IMR-90 (cell line): Measurements from ENCODE around the gene DNM2. TPM values are rescaled to one million over a fixed set of nuclear protein-coding genes. Genes with fewer than 3 reads are reported as not detected.

Source experiments
- ATAC-seq: fragments of 200-7000 bp; cut with Tn5 transposase; 2 replicates; pipeline ENCODE4 v1.9.1; 2020; ENCODE audit warnings: low read depth, mild to moderate bottlenecking, moderate library complexity
- BruUV-seq: library from RNA; stranded (reverse); fragments of 400-500 nt; replicated peaks from 2 replicates; lab custom pipeline; 2021; lab: Mats Ljungman, UMichigan
- CTCF ChIA-PET: fragments of 300-600 bp; formaldehyde crosslinking; extraction: SDS; loops from one replicate; lab custom pipeline; 2021; ENCODE audit warnings: antibody characterized with exemption; lab: Yijun Ruan, JAX
- POLR2A ChIA-PET: fragments of 300-600 bp; sonication (Branson Sonifier 250); formaldehyde crosslinking; loops from one replicate; lab custom pipeline; 2022; ENCODE audit warnings: antibody characterized with exemption; ENCODE audit not compliant: unreplicated experiment; lab: Charles Lee
- DNase-seq: peaks from one replicate; pipeline ENCODE4 v3.0.0; 2013
- H2AFZ ChIP-seq: replicated peaks from 2 replicates; pipeline ENCODE3; 2013; ENCODE audit warnings: low read length, mild to moderate bottlenecking; ENCODE audit not compliant: poor library complexity
- H2AK5ac ChIP-seq: 2 replicates; pipeline ENCODE4 v1.6.1; 2013; ENCODE audit warnings: low read depth, low read length, inconsistent platforms
- H2AK9ac ChIP-seq: replicated peaks from 2 replicates; pipeline ENCODE3; 2013; ENCODE audit warnings: mild to moderate bottlenecking, low read depth, low read length, moderate library complexity; ENCODE audit not compliant: poor library complexity
- H2BK120ac ChIP-seq: 2 replicates; pipeline ENCODE4 v1.6.1; 2013; ENCODE audit warnings: low read depth, low read length, inconsistent platforms
- H2BK15ac ChIP-seq: 3 replicates; pipeline ENCODE4 v1.6.1; 2013; ENCODE audit warnings: low read depth, low read length, inconsistent platforms
- H2BK20ac ChIP-seq: 2 replicates; pipeline ENCODE4 v1.6.1; 2013; ENCODE audit warnings: low read depth, mild to moderate bottlenecking, inconsistent platforms, low read length, moderate library complexity
- H2BK5ac ChIP-seq: 2 replicates; pipeline ENCODE4 v1.6.1; 2013; ENCODE audit warnings: mild to moderate bottlenecking, low read depth, low read length, inconsistent platforms; ENCODE audit not compliant: poor library complexity, severe bottlenecking
- H3K14ac ChIP-seq: replicated peaks from 2 replicates; pipeline ENCODE4 v1.6.1; 2013; ENCODE audit warnings: low read depth, low read length, inconsistent platforms
- H3K18ac ChIP-seq: 2 replicates; pipeline ENCODE4 v1.6.1; 2013; ENCODE audit warnings: low read depth, low read length, control low read depth
- H3K23ac ChIP-seq: 2 replicates; pipeline ENCODE4 v1.6.1; 2013; ENCODE audit warnings: low read depth, low read length, inconsistent platforms
- H3K27ac ChIP-seq: 2 replicates; pipeline ENCODE4 v1.5.1; 2013; ENCODE audit warnings: mild to moderate bottlenecking, control low read depth, low read length; ENCODE audit not compliant: insufficient read depth
- H3K27me3 ChIP-seq: 2 replicates; pipeline ENCODE4 v1.6.1; 2013; ENCODE audit warnings: low read length; ENCODE audit not compliant: control insufficient read depth, insufficient read depth
- H3K36me3 ChIP-seq: 2 replicates; pipeline ENCODE4 v1.6.1; 2013; ENCODE audit warnings: low read length, mixed read lengths; ENCODE audit not compliant: control insufficient read depth, insufficient read depth
- H3K4ac ChIP-seq: 2 replicates; pipeline ENCODE4 v1.6.1; 2013; ENCODE audit warnings: low read depth, low read length, inconsistent platforms
- H3K4me1 ChIP-seq: 2 replicates; pipeline ENCODE4 v1.6.1; 2013; ENCODE audit warnings: low read length, mixed read lengths; ENCODE audit not compliant: control insufficient read depth, insufficient read depth
- H3K4me2 ChIP-seq: 2 replicates; pipeline ENCODE4 v1.6.1; 2013; ENCODE audit warnings: low read depth, mild to moderate bottlenecking, control low read depth, low read length, moderate library complexity
- H3K4me3 ChIP-seq: 2 replicates; pipeline ENCODE4 v1.5.1; 2013; ENCODE audit warnings: low read depth, mild to moderate bottlenecking, control low read depth, low read length, moderate library complexity; ENCODE audit not compliant: insufficient read depth
- H3K56ac ChIP-seq: 2 replicates; pipeline ENCODE4 v1.6.1; 2013; ENCODE audit warnings: low read length, inconsistent platforms; ENCODE audit not compliant: insufficient read depth; ENCODE audit errors: extremely low read depth
- H3K79me1 ChIP-seq, 2 experiments: 2 replicates each; pipeline ENCODE4 v1.6.1; 2013; ENCODE audit warnings: low read length in 2 of 2, inconsistent platforms in 1 of 2, low read depth in 1 of 2
- H3K9ac ChIP-seq: 2 replicates; pipeline ENCODE4 v1.6.1; 2013; ENCODE audit warnings: low read depth, low read length, control low read depth
- H3K9me1 ChIP-seq: 2 replicates; pipeline ENCODE4 v1.6.1; 2013; ENCODE audit warnings: low read length, inconsistent platforms; ENCODE audit not compliant: insufficient read depth
- H3K9me3 ChIP-seq: 2 replicates; pipeline ENCODE4 v1.6.1; 2013; ENCODE audit warnings: low read length; ENCODE audit not compliant: control insufficient read depth, insufficient read depth
- H4K20me1 ChIP-seq: 2 replicates; pipeline ENCODE4 v1.6.1; 2013; ENCODE audit warnings: low read length, inconsistent platforms; ENCODE audit not compliant: insufficient read depth
- H4K5ac ChIP-seq: 2 replicates; pipeline ENCODE4 v1.6.1; 2013; ENCODE audit warnings: mild to moderate bottlenecking, low read depth, low read length, control low read depth
- H4K8ac ChIP-seq, 2 experiments: 2 replicates each; pipeline ENCODE4 v1.6.1; 2013; ENCODE audit warnings: low read depth in 2 of 2, low read length in 2 of 2, control low read depth in 1 of 2, inconsistent platforms in 1 of 2
- H4K91ac ChIP-seq: 2 replicates; pipeline ENCODE4 v1.6.1; 2013; ENCODE audit warnings: low read depth, low read length, inconsistent platforms; ENCODE audit not compliant: insufficient read depth
- BHLHE40 ChIP-seq: fragments of 150-350 bp; IDR thresholded peaks from 2 replicates; pipeline ENCODE4 v1.6.1; 2016; ENCODE audit warnings: mild to moderate bottlenecking, low read depth, low read length
- CHD1 ChIP-seq: IDR thresholded peaks from 2 replicates; pipeline ENCODE4 v1.6.1; 2012; ENCODE audit warnings: low read depth, low read length, improper control_type of control experiment
- MXI1 ChIP-seq: IDR thresholded peaks from 2 replicates; pipeline ENCODE4 v1.6.1; 2012; ENCODE audit warnings: low read depth, mild to moderate bottlenecking, low read length, moderate library complexity, borderline replicate concordance
- POLR2A ChIP-seq: IDR thresholded peaks from 2 replicates; pipeline ENCODE4 v1.6.1; 2012; ENCODE audit warnings: mild to moderate bottlenecking, low read depth, low read length
- RAD21 ChIP-seq: IDR thresholded peaks from 2 replicates; pipeline ENCODE4 v1.6.1; 2012; ENCODE audit warnings: low read length, improper control_type of control experiment
- RCOR1 ChIP-seq: IDR thresholded peaks from 2 replicates; pipeline ENCODE4 v1.6.1; 2012; ENCODE audit warnings: mild to moderate bottlenecking, low read length, improper control_type of control experiment; ENCODE audit not compliant: insufficient replicate concordance
- RFX5 ChIP-seq: IDR thresholded peaks from 2 replicates; pipeline ENCODE4 v1.8.0; 2012; ENCODE audit warnings: low read depth, mild to moderate bottlenecking, low read length, moderate library complexity
- WGBS, 2 experiments: methylation state at CpG; one replicate each; pipeline versions ENCODE4 v1.1.5 to v1.1.7; 2013; ENCODE audit warnings: missing lambda C conversion rate in 2 of 2; ENCODE audit not compliant: insufficient read length in 1 of 2; ENCODE audit errors: extremely low coverage in 2 of 2; 5-methylcytosine and 5-hydroxymethylcytosine counted together
- dilution Hi-C: fragments of 300-500 bp; cut with HindIII; formaldehyde crosslinking; loops from one replicate; pipeline ENCODE4 v1.14.3; 2018; ENCODE audit warnings: low sequenced_read_pairs; ENCODE audit not compliant: unreplicated experiment
- in situ Hi-C: fragments of 300-500 bp; cut with MboI; formaldehyde crosslinking; loops from 3 replicates; pipeline ENCODE4 v1.14.3; 2019; ENCODE audit warnings: low sequenced_read_pairs, inconsistent platforms, mixed read lengths
- intact Hi-C: fragments of 100-400 bp; cut with micrococcal nuclease; formaldehyde crosslinking; loops from 2 replicates; pipeline ENCODE4 v1.10.0; 2022
- polyA plus RNA-seq, 3 experiments: library from polyadenylated mRNA; depleted of rRNA; stranded (reverse); fragments of >200 nt; gene quantifications; 2 replicates each; pipeline ENCODE4 v1.2.3, GENCODE V29; 2012; ENCODE audit warnings: low replicate concordance in 1 of 3
- total RNA-seq: library from RNA; depleted of rRNA; stranded (reverse); fragments of >200 nt; gene quantifications from 2 replicates; pipeline ENCODE4 v1.2.3, GENCODE V29; 2012

DNM2 gene
- total and polyA plus RNA-seq, 2 of the 4 experiments (the other 2 are of a cell fraction), result 55.6 to 74.2 TPM

- Histone ChIP-seq H3K27ac (no peak overlapping the region), H4K20me1 (no peaks in the 10 kb centered on the region), H2BK5ac (no peak overlapping the region), H2AK5ac (no peak overlapping the region), H2AFZ (peak overlapping the region; percentile 43), H4K8ac (no peak overlapping the region), H3K56ac (no peak overlapping the region), H3K9ac (no peak overlapping the region), H3K23ac (no peak overlapping the region), H3K9me1 (no peaks in the 10 kb centered on the region; the same call in 1 of the 2 replicates), H4K5ac (no peak overlapping the region), H3K36me3 (peaks cover 69% of the 10 kb centered on the region), H3K9me3 (no peaks in the 10 kb centered on the region), H3K4me3 (no peak overlapping the region), H2BK120ac (no peak overlapping the region), H2BK15ac (no peak overlapping the region), H2AK9ac (no peak overlapping the region), H4K91ac (no peak overlapping the region), H3K27me3 (no peaks in the 10 kb centered on the region), H3K18ac (no peak overlapping the region), H3K4me1 (no peaks in the 10 kb centered on the region; the same call in 1 of the 2 replicates), H3K4me2 (no peak overlapping the region), H2BK20ac (no peak overlapping the region), H3K14ac (no peak overlapping the region), H3K79me1 (peaks cover 3 to 29% of the 10 kb centered on the region in 2 experiments; a peak in 2 of 4 replicates), H3K4ac (no peak overlapping the region)
- ATAC-seq, result no peak
- ChIA-PET POLR2A (interaction anchor here (0.6 kb wide), 1 partner anchor 17 kb away, joined by 3 read pairs; no protein-coding TSS in a partner anchor), CTCF (no interaction called here)
- dilution Hi-C loops, result no loop called here
- BruUV-seq, result no TSS peak
- DNase-seq, result no peak
- 96% methylated on average over 14 of the region's 19 CpGs; no CpG with 5 or more reads in 1 of the 2 experiments for WGBS, 2 experiments
- TF ChIP-seq BHLHE40 (no peak), RFX5 (no peak), POLR2A (no peak), RAD21 (no peak), CHD1 (no peak), MXI1 (no peak), RCOR1 (no peak)
- intact Hi-C loops, result no loop called here
- in situ Hi-C loops, result no loop called here
These were observed 78.8 kb downstream of the DNM2 start for GRCh38 chr19:10796653-10797052.
